OCI-LY7 (cell line): ENCODE measurements around the gene ABCA10. TPM values are rescaled to one million over a fixed set of nuclear protein-coding genes. Genes with fewer than 3 reads are reported as not detected.

Source experiments
- BruUV-seq: library from RNA; stranded (reverse); fragments of 400-500 nt; replicated peaks from 2 replicates; lab custom pipeline; 2021; lab: Mats Ljungman, UMichigan
- CTCF ChIA-PET: fragments of 300-600 bp; sonication (Branson Sonifier 250); formaldehyde crosslinking; loops from one replicate; lab custom pipeline; 2022; ENCODE audit warnings: antibody characterized with exemption; ENCODE audit not compliant: unreplicated experiment; lab: Charles Lee
- POLR2A ChIA-PET: fragments of 300-600 bp; sonication (Branson Sonifier 250); formaldehyde crosslinking; loops from one replicate; lab custom pipeline; 2022; ENCODE audit warnings: antibody characterized with exemption; lab: Charles Lee
- DNase-seq: peaks from one replicate; pipeline ENCODE4 v3.0.0-alpha.2; 2015; ENCODE audit warnings: low spot score
- H2AFZ ChIP-seq: fragments of 200-600 bp; sonication (generic), shearing (Covaris generic); 2 replicates; pipeline ENCODE4 v1.6.1; 2014; ENCODE audit warnings: mild to moderate bottlenecking, antibody characterized with exemption, low read length, moderate library complexity
- H3K27ac ChIP-seq: fragments of 200-600 bp; sonication (generic); 2 replicates; pipeline ENCODE4 v1.5.1; 2014; ENCODE audit warnings: mixed run types, low read depth, mild to moderate bottlenecking, moderate library complexity, low read length, inconsistent platforms; ENCODE audit not compliant: poor library complexity, severe bottlenecking
- H3K36me3 ChIP-seq: fragments of 200-600 bp; sonication (generic); 2 replicates; pipeline ENCODE4 v1.6.1; 2014; ENCODE audit warnings: mild to moderate bottlenecking, antibody characterized with exemption, low read length, moderate library complexity, mixed read lengths; ENCODE audit not compliant: insufficient read depth
- H3K4me1 ChIP-seq: fragments of 200-600 bp; sonication (generic); 2 replicates; pipeline ENCODE4 v1.5.1; 2014; ENCODE audit warnings: mild to moderate bottlenecking, low read length; ENCODE audit not compliant: insufficient read depth, poor library complexity, severe bottlenecking
- H3K4me2 ChIP-seq: fragments of 200-600 bp; sonication (generic); 2 replicates; pipeline ENCODE4 v1.6.1; 2014; ENCODE audit warnings: mild to moderate bottlenecking, low read length
- H3K4me3 ChIP-seq: fragments of 200-600 bp; sonication (generic); 2 replicates; pipeline ENCODE4 v1.5.1; 2014; ENCODE audit warnings: mild to moderate bottlenecking, low read depth, low read length; ENCODE audit not compliant: poor library complexity, severe bottlenecking
- H3K79me2 ChIP-seq: fragments of 200-600 bp; sonication (generic); 2 replicates; pipeline ENCODE4 v1.6.1; 2016; ENCODE audit warnings: low read depth, mild to moderate bottlenecking, low read length, moderate library complexity, mixed read lengths; ENCODE audit not compliant: insufficient read depth
- H3K9me2 ChIP-seq: fragments of 200-600 bp; sonication (generic); 2 replicates; pipeline ENCODE4 v1.6.1; 2016; ENCODE audit warnings: mild to moderate bottlenecking, low read length, mixed read lengths; ENCODE audit not compliant: insufficient read depth
- H3K9me3 ChIP-seq: fragments of 200-600 bp; sonication (generic); 2 replicates; pipeline ENCODE4 v1.6.1; 2014; ENCODE audit warnings: mild to moderate bottlenecking, mixed run types, low read length, mixed read lengths
- H4K20me1 ChIP-seq: fragments of 200-600 bp; sonication (generic); 2 replicates; pipeline ENCODE4 v1.6.1; 2014; ENCODE audit warnings: mild to moderate bottlenecking, antibody characterized with exemption, low read length, moderate library complexity, mixed read lengths; ENCODE audit not compliant: insufficient read depth
- EZH2phosphoT487 ChIP-seq: fragments of 200-600 bp; sonication (generic); IDR thresholded peaks from 2 replicates; pipeline ENCODE4 v1.6.1; 2018; ENCODE audit warnings: low read depth, borderline replicate concordance, mild to moderate bottlenecking, mixed run types, antibody characterized with exemption, low read length, moderate library complexity, mixed read lengths
- intact Hi-C: fragments of 100-400 bp; cut with micrococcal nuclease; formaldehyde crosslinking; loops from one replicate; pipeline ENCODE4 v1.10.0; 2022; ENCODE audit not compliant: unreplicated experiment
- total RNA-seq, 2 experiments: library from RNA; depleted of rRNA in 1 of 2; stranded (reverse); fragments of >200 nt in 1 of 2; shearing (Covaris generic) in 1 of 2; gene quantifications; 2 replicates each; pipeline ENCODE4 v1.2.3, GENCODE V29; 2014 to 2022
- TF ChIP-seq, protein P1 (sequence below): fragments of 200-600 bp; sonication (generic); conservative IDR thresholded peaks from 2 replicates; pipeline ENCODE4 v1.5.1; 2014; ENCODE audit warnings: mild to moderate bottlenecking, antibody characterized with exemption, low read length, moderate library complexity, mixed read lengths

Gene ABCA10
- total RNA-seq, 2 experiments from 2014 or later = 0.13 TPM; not detected in 1

DNA sequence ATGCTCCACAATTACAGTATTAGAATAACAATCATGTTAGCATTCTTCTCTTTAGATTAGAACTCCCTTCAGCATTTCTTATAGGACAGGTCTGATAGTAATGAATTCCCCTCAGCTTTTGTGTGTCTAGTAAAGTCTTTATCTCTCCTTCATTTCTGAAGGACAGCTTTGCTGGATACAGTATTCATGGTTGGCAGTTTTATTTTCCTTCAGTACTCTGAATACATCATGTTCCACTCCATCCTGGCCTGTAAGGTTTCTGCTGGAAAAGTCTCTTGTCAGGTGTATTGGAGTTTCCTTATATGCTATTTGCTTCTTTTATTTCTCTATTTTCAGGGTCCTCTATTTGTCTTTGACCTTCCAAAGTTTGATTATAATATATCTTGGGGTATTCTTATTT, 4.0 kb upstream of the ABCA10 start:
- no peaks in the 10 kb centered on the region for H3K36me3 ChIP-seq
- BruUV-seq = no TSS peak
- intact Hi-C loops = loop anchor here (10.0 kb wide), 1 partner anchor 668 kb away; no protein-coding TSS in a partner anchor
- ChIA-PET CTCF (no interaction called here), POLR2A (no interaction called here)
- no peaks in the 10 kb centered on the region for H3K9me2 ChIP-seq
- no peak overlapping the region for H3K27ac ChIP-seq
- peaks cover 6% of the 10 kb centered on the region for H3K4me1 ChIP-seq
- H3K4me3 ChIP-seq = no peak overlapping the region
- H2AFZ ChIP-seq = no peak overlapping the region
- no peaks in the 10 kb centered on the region for H3K79me2 ChIP-seq
- TF ChIP-seq, protein P1, sequence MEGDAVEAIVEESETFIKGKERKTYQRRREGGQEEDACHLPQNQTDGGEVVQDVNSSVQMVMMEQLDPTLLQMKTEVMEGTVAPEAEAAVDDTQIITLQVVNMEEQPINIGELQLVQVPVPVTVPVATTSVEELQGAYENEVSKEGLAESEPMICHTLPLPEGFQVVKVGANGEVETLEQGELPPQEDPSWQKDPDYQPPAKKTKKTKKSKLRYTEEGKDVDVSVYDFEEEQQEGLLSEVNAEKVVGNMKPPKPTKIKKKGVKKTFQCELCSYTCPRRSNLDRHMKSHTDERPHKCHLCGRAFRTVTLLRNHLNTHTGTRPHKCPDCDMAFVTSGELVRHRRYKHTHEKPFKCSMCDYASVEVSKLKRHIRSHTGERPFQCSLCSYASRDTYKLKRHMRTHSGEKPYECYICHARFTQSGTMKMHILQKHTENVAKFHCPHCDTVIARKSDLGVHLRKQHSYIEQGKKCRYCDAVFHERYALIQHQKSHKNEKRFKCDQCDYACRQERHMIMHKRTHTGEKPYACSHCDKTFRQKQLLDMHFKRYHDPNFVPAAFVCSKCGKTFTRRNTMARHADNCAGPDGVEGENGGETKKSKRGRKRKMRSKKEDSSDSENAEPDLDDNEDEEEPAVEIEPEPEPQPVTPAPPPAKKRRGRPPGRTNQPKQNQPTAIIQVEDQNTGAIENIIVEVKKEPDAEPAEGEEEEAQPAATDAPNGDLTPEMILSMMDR = no peak
- no peak for TF ChIP-seq EZH2phosphoT487
- peaks cover 12% of the 10 kb centered on the region for H3K9me3 ChIP-seq
- no peak overlapping the region for H3K4me2 ChIP-seq
- no peak for DNase-seq
- H4K20me1 ChIP-seq = no peaks in the 10 kb centered on the region

DNA sequence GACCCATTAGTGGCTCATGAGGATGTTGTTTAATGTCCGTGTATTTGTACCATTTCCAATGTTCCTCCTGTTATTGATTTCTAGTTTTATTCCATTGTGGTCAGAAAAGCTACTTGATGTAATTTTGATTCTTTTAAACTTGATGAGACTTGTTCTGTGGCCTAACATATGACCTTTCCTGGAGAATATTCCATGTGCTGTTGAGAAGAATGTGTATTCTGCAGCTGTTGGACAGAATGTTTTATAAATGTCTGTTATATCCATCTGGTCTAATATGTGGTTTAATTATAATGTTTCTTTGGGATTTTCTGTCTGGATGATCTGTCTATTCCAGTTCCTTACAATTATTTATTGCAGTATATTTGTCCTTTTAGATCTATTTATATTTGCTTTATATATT, 2.9 kb upstream of the ABCA10 start:
- no peak for TF ChIP-seq EZH2phosphoT487
- TF ChIP-seq, protein P1 = no peak
- POLR2A ChIA-PET = no interaction called here
- DNase-seq = no peak
- H3K27ac ChIP-seq = no peak overlapping the region
- intact Hi-C loops = loop anchor here (10.0 kb wide), 1 partner anchor 667 kb away; no protein-coding TSS in a partner anchor
- H3K9me3 ChIP-seq = peaks cover 12% of the 10 kb centered on the region
- peaks cover 12% of the 10 kb centered on the region for H3K4me1 ChIP-seq
- H3K36me3 ChIP-seq = no peaks in the 10 kb centered on the region
- CTCF ChIA-PET = no interaction called here
- no peak overlapping the region for H3K4me3 ChIP-seq
- H3K4me2 ChIP-seq = no peak overlapping the region
- no peaks in the 10 kb centered on the region for H4K20me1 ChIP-seq
- H3K79me2 ChIP-seq = no peaks in the 10 kb centered on the region
- H2AFZ ChIP-seq = no peak overlapping the region
- no peaks in the 10 kb centered on the region for H3K9me2 ChIP-seq
- BruUV-seq = no TSS peak

DNA sequence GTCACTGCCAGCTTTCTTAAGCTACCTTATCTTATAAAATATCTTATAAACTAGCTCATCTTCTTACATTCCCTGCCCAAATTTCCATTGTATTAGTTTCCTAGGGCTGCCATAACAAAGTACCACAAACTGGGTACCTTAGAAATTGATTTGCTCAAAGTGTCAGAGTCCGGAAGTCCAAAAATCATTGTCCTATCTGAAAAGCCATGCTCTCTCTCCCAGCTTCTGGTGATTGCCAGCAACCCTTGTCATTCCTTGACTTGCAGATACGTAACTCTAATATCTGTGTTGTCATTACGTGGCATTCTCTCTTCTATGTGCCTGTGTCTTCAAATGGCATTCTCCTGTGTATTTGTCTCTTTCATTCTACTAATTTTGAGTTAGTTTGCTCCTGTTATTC, 2.3 kb upstream of the ABCA10 start:
- Histone ChIP-seq H3K4me1 (peaks cover 12% of the 10 kb centered on the region), H4K20me1 (no peaks in the 10 kb centered on the region), H3K4me2 (no peak overlapping the region), H3K27ac (no peak overlapping the region), H3K79me2 (no peaks in the 10 kb centered on the region), H3K4me3 (no peak overlapping the region), H2AFZ (no peak overlapping the region), H3K9me3 (peaks cover 12% of the 10 kb centered on the region), H3K9me2 (no peaks in the 10 kb centered on the region), H3K36me3 (no peaks in the 10 kb centered on the region)
- no TSS peak for BruUV-seq
- CTCF ChIA-PET = interaction anchor here (0.5 kb wide), 1 partner anchor 15 kb away, joined by 3 read pairs; no protein-coding TSS in a partner anchor
- no peak for DNase-seq
- POLR2A ChIA-PET = no interaction called here
- intact Hi-C loops = loop anchor here (10.0 kb wide), 1 partner anchor 666 kb away; no protein-coding TSS in a partner anchor
- TF ChIP-seq, protein P1 = no peak
- no peak for TF ChIP-seq EZH2phosphoT487
